IMR-90 (cell line): Measurements from ENCODE around the gene TNFRSF18. TPM values are rescaled to one million over a fixed set of nuclear protein-coding genes. Genes with fewer than 3 reads are reported as not detected.

Experiments
- ATAC-seq: fragments of 200-7000 bp; cut with Tn5 transposase; 2 replicates; pipeline ENCODE4 v1.9.1; 2020; ENCODE audit warnings: low read depth, mild to moderate bottlenecking, moderate library complexity
- BruUV-seq: library from RNA; stranded (reverse); fragments of 400-500 nt; replicated peaks from 2 replicates; lab custom pipeline; 2021; lab: Mats Ljungman, UMichigan
- CTCF ChIA-PET: fragments of 300-600 bp; formaldehyde crosslinking; extraction: SDS; loops from one replicate; lab custom pipeline; 2021; ENCODE audit warnings: antibody characterized with exemption; lab: Yijun Ruan, JAX
- POLR2A ChIA-PET: fragments of 300-600 bp; sonication (Branson Sonifier 250); formaldehyde crosslinking; loops from one replicate; lab custom pipeline; 2022; ENCODE audit warnings: antibody characterized with exemption; ENCODE audit not compliant: unreplicated experiment; lab: Charles Lee
- DNase-seq: peaks from one replicate; pipeline ENCODE4 v3.0.0; 2013
- H2AFZ ChIP-seq: replicated peaks from 2 replicates; pipeline ENCODE3; 2013; ENCODE audit warnings: low read length, mild to moderate bottlenecking; ENCODE audit not compliant: poor library complexity
- H2AK5ac ChIP-seq: 2 replicates; pipeline ENCODE4 v1.6.1; 2013; ENCODE audit warnings: low read depth, low read length, inconsistent platforms
- H2AK9ac ChIP-seq: replicated peaks from 2 replicates; pipeline ENCODE3; 2013; ENCODE audit warnings: mild to moderate bottlenecking, low read depth, low read length, moderate library complexity; ENCODE audit not compliant: poor library complexity
- H2BK120ac ChIP-seq: 2 replicates; pipeline ENCODE4 v1.6.1; 2013; ENCODE audit warnings: low read depth, low read length, inconsistent platforms
- H2BK15ac ChIP-seq: 3 replicates; pipeline ENCODE4 v1.6.1; 2013; ENCODE audit warnings: low read depth, low read length, inconsistent platforms
- H2BK20ac ChIP-seq: 2 replicates; pipeline ENCODE4 v1.6.1; 2013; ENCODE audit warnings: low read depth, mild to moderate bottlenecking, inconsistent platforms, low read length, moderate library complexity
- H2BK5ac ChIP-seq: 2 replicates; pipeline ENCODE4 v1.6.1; 2013; ENCODE audit warnings: mild to moderate bottlenecking, low read depth, low read length, inconsistent platforms; ENCODE audit not compliant: poor library complexity, severe bottlenecking
- H3K14ac ChIP-seq: replicated peaks from 2 replicates; pipeline ENCODE4 v1.6.1; 2013; ENCODE audit warnings: low read depth, low read length, inconsistent platforms
- H3K18ac ChIP-seq: 2 replicates; pipeline ENCODE4 v1.6.1; 2013; ENCODE audit warnings: low read depth, low read length, control low read depth
- H3K23ac ChIP-seq: 2 replicates; pipeline ENCODE4 v1.6.1; 2013; ENCODE audit warnings: low read depth, low read length, inconsistent platforms
- H3K27ac ChIP-seq: 2 replicates; pipeline ENCODE4 v1.5.1; 2013; ENCODE audit warnings: mild to moderate bottlenecking, control low read depth, low read length; ENCODE audit not compliant: insufficient read depth
- H3K27me3 ChIP-seq: 2 replicates; pipeline ENCODE4 v1.6.1; 2013; ENCODE audit warnings: low read length; ENCODE audit not compliant: control insufficient read depth, insufficient read depth
- H3K36me3 ChIP-seq: 2 replicates; pipeline ENCODE4 v1.6.1; 2013; ENCODE audit warnings: low read length, mixed read lengths; ENCODE audit not compliant: control insufficient read depth, insufficient read depth
- H3K4ac ChIP-seq: 2 replicates; pipeline ENCODE4 v1.6.1; 2013; ENCODE audit warnings: low read depth, low read length, inconsistent platforms
- H3K4me1 ChIP-seq: 2 replicates; pipeline ENCODE4 v1.6.1; 2013; ENCODE audit warnings: low read length, mixed read lengths; ENCODE audit not compliant: control insufficient read depth, insufficient read depth
- H3K4me2 ChIP-seq: 2 replicates; pipeline ENCODE4 v1.6.1; 2013; ENCODE audit warnings: low read depth, mild to moderate bottlenecking, control low read depth, low read length, moderate library complexity
- H3K4me3 ChIP-seq: 2 replicates; pipeline ENCODE4 v1.5.1; 2013; ENCODE audit warnings: low read depth, mild to moderate bottlenecking, control low read depth, low read length, moderate library complexity; ENCODE audit not compliant: insufficient read depth
- H3K56ac ChIP-seq: 2 replicates; pipeline ENCODE4 v1.6.1; 2013; ENCODE audit warnings: low read length, inconsistent platforms; ENCODE audit not compliant: insufficient read depth; ENCODE audit errors: extremely low read depth
- H3K79me1 ChIP-seq, 2 experiments: 2 replicates each; pipeline ENCODE4 v1.6.1; 2013; ENCODE audit warnings: low read length in 2 of 2, inconsistent platforms in 1 of 2, low read depth in 1 of 2
- H3K9ac ChIP-seq: 2 replicates; pipeline ENCODE4 v1.6.1; 2013; ENCODE audit warnings: low read depth, low read length, control low read depth
- H3K9me1 ChIP-seq: 2 replicates; pipeline ENCODE4 v1.6.1; 2013; ENCODE audit warnings: low read length, inconsistent platforms; ENCODE audit not compliant: insufficient read depth
- H3K9me3 ChIP-seq: 2 replicates; pipeline ENCODE4 v1.6.1; 2013; ENCODE audit warnings: low read length; ENCODE audit not compliant: control insufficient read depth, insufficient read depth
- H4K20me1 ChIP-seq: 2 replicates; pipeline ENCODE4 v1.6.1; 2013; ENCODE audit warnings: low read length, inconsistent platforms; ENCODE audit not compliant: insufficient read depth
- H4K5ac ChIP-seq: 2 replicates; pipeline ENCODE4 v1.6.1; 2013; ENCODE audit warnings: mild to moderate bottlenecking, low read depth, low read length, control low read depth
- H4K8ac ChIP-seq, 2 experiments: 2 replicates each; pipeline ENCODE4 v1.6.1; 2013; ENCODE audit warnings: low read depth in 2 of 2, low read length in 2 of 2, control low read depth in 1 of 2, inconsistent platforms in 1 of 2
- H4K91ac ChIP-seq: 2 replicates; pipeline ENCODE4 v1.6.1; 2013; ENCODE audit warnings: low read depth, low read length, inconsistent platforms; ENCODE audit not compliant: insufficient read depth
- CTCF ChIP-seq: conservative IDR thresholded peaks from 2 replicates; pipeline ENCODE4 v1.5.1; 2012; ENCODE audit warnings: mild to moderate bottlenecking, low read depth, low read length, improper control_type of control experiment
- MAZ ChIP-seq: IDR thresholded peaks from 2 replicates; pipeline ENCODE4 v1.6.1; 2012; ENCODE audit warnings: low read depth, mild to moderate bottlenecking, low read length, improper control_type of control experiment, moderate library complexity, borderline replicate concordance
- MXI1 ChIP-seq: IDR thresholded peaks from 2 replicates; pipeline ENCODE4 v1.6.1; 2012; ENCODE audit warnings: low read depth, mild to moderate bottlenecking, low read length, moderate library complexity, borderline replicate concordance
- RFX5 ChIP-seq: IDR thresholded peaks from 2 replicates; pipeline ENCODE4 v1.8.0; 2012; ENCODE audit warnings: low read depth, mild to moderate bottlenecking, low read length, moderate library complexity
- WGBS, 2 experiments: methylation state at CpG; one replicate each; pipeline versions ENCODE4 v1.1.5 to v1.1.7; 2013; ENCODE audit warnings: missing lambda C conversion rate in 2 of 2; ENCODE audit not compliant: insufficient read length in 1 of 2; ENCODE audit errors: extremely low coverage in 2 of 2; 5-methylcytosine and 5-hydroxymethylcytosine counted together
- dilution Hi-C: fragments of 300-500 bp; cut with HindIII; formaldehyde crosslinking; loops from one replicate; pipeline ENCODE4 v1.14.3; 2018; ENCODE audit warnings: low sequenced_read_pairs; ENCODE audit not compliant: unreplicated experiment
- in situ Hi-C: fragments of 300-500 bp; cut with MboI; formaldehyde crosslinking; loops from 3 replicates; pipeline ENCODE4 v1.14.3; 2019; ENCODE audit warnings: low sequenced_read_pairs, inconsistent platforms, mixed read lengths
- intact Hi-C: fragments of 100-400 bp; cut with micrococcal nuclease; formaldehyde crosslinking; loops from 2 replicates; pipeline ENCODE4 v1.10.0; 2022
- polyA plus RNA-seq, 3 experiments: library from polyadenylated mRNA; depleted of rRNA; stranded (reverse); fragments of >200 nt; gene quantifications; 2 replicates each; pipeline ENCODE4 v1.2.3, GENCODE V29; 2012; ENCODE audit warnings: low replicate concordance in 1 of 3
- total RNA-seq: library from RNA; depleted of rRNA; stranded (reverse); fragments of >200 nt; gene quantifications from 2 replicates; pipeline ENCODE4 v1.2.3, GENCODE V29; 2012

TNFRSF18 gene
- total and polyA plus RNA-seq, 2 of the 4 experiments (the other 2 are of a cell fraction) = 0.18 to 1.0 TPM

- in situ Hi-C loops = no loop called here
- Histone ChIP-seq H3K18ac (no peak overlapping the region), H3K56ac (no peak overlapping the region), H2AFZ (no peak overlapping the region), H3K4me1 (no peaks in the 10 kb centered on the region), H3K27me3 (no peaks in the 10 kb centered on the region), H3K4ac (no peak overlapping the region), H4K20me1 (peaks cover 40% of the 10 kb centered on the region), H3K79me1 (peaks cover 11 to 44% of the 10 kb centered on the region in 2 experiments; a peak in 3 of 4 replicates), H4K5ac (no peak overlapping the region), H3K36me3 (peaks cover 79% of the 10 kb centered on the region), H3K4me3 (no peak overlapping the region), H4K8ac (no peak overlapping the region), H3K9ac (no peak overlapping the region), H2BK5ac (no peak overlapping the region), H2AK9ac (no peak overlapping the region), H2BK20ac (no peak overlapping the region), H3K4me2 (no peak overlapping the region), H4K91ac (no peak overlapping the region), H3K9me3 (no peaks in the 10 kb centered on the region), H3K9me1 (peaks cover 9% of the 10 kb centered on the region), H2AK5ac (no peak overlapping the region), H3K14ac (no peak overlapping the region), H3K27ac (no peak overlapping the region), H2BK15ac (no peak overlapping the region), H2BK120ac (no peak overlapping the region), H3K23ac (no peak overlapping the region)
- dilution Hi-C loops = no loop called here
- intact Hi-C loops = no loop called here
- ATAC-seq (no peak), DNase-seq (no peak)
- no peak for TF ChIP-seq RFX5
- no peak for TF ChIP-seq MXI1
- no peak for TF ChIP-seq MAZ
- no peak for TF ChIP-seq CTCF
- no TSS peak for BruUV-seq
- ChIA-PET CTCF (no interaction called here), POLR2A (no interaction called here)
- 92% methylated on average over 16 of the region's 30 CpGs; no CpG with 5 or more reads in 1 of the 2 experiments for WGBS, 2 experiments
These were observed 15.6 kb upstream of the TNFRSF18 start for GRCh38 chr1:1221887-1222574.
